Measurements from ENCODE around the gene PCDHA7. TPM values are rescaled to one million over a fixed set of nuclear protein-coding genes. Genes with fewer than 3 reads are reported as not detected.
"Not testable (repeated sequence)": the region's sequence is repeated elsewhere in the genome, so short reads cannot be mapped to it uniquely, and the experiment has no call there.

Gene PCDHA7, protein sequence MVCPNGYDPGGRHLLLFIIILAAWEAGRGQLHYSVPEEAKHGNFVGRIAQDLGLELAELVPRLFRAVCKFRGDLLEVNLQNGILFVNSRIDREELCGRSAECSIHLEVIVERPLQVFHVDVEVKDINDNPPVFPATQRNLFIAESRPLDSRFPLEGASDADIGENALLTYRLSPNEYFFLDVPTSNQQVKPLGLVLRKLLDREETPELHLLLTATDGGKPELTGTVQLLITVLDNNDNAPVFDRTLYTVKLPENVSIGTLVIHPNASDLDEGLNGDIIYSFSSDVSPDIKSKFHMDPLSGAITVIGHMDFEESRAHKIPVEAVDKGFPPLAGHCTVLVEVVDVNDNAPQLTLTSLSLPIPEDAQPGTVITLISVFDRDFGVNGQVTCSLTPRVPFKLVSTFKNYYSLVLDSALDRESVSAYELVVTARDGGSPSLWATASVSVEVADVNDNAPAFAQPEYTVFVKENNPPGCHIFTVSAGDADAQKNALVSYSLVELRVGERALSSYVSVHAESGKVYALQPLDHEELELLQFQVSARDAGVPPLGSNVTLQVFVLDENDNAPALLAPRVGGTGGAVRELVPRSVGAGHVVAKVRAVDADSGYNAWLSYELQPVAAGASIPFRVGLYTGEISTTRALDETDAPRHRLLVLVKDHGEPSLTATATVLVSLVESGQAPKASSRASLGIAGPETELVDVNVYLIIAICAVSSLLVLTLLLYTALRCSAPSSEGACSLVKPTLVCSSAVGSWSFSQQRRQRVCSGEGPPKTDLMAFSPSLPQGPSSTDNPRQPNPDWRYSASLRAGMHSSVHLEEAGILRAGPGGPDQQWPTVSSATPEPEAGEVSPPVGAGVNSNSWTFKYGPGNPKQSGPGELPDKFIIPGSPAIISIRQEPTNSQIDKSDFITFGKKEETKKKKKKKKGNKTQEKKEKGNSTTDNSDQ
- total RNA-seq, result not detected

DNA sequence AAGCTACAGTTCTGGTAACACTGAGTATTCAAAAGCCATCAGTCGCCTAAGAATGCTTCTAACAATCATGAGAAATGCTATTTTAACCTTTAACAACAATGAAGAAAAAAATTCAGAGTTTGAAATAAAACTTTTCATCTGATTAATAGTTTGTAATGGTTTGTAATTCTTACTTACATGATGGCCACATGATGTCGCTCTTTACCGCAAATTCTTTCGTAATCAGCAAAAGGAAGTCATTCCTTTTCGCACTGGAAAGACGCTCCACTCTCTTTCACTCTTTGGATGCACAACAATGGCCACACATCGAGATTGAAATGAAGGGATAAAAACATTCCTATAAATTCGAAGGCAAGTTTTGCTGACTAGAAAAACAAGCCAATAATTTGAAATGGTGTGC lies at the start of gene PCDHA7:
PCDHA7 (plus strand) TSS at position 277 of the 400 bp plus-strand sequence; CDS start at position 392, 115 bp downstream.
- Mint-ChIP-seq H3K9me3 (ENCODE audit: low read depth) (peaks cover 7% of the 10 kb centered on the region), H3K27ac (no peak within 1 kb of the TSS), H3K4me3 (no peak within 1 kb of the TSS), H3K36me3 (ENCODE audit: low read depth) (peaks cover 14% of the 10 kb centered on the region), H3K4me1 (no peaks in the 10 kb centered on the region), H3K27me3 (peaks cover 27% of the 10 kb centered on the region)
- DNase-seq (no peak), ATAC-seq (no peak)
- ChIA-PET CTCF (interaction anchor here (0.8 kb wide), 1 partner anchor 91 kb away, joined by 5 read pairs; no protein-coding TSS in a partner anchor), POLR2A (no interaction called here)
- intact Hi-C loops (cut with DNase I, micrococcal nuclease), result loop anchor here (5.0 to 10.0 kb wide), 5 partner anchors 38 to 401 kb away; partner anchors contain the start of genes PCDHA1 (in 1 of the 2), PCDHA13 (in 1 of the 2) and PCDHA2 (in 1 of the 2)

DNA sequence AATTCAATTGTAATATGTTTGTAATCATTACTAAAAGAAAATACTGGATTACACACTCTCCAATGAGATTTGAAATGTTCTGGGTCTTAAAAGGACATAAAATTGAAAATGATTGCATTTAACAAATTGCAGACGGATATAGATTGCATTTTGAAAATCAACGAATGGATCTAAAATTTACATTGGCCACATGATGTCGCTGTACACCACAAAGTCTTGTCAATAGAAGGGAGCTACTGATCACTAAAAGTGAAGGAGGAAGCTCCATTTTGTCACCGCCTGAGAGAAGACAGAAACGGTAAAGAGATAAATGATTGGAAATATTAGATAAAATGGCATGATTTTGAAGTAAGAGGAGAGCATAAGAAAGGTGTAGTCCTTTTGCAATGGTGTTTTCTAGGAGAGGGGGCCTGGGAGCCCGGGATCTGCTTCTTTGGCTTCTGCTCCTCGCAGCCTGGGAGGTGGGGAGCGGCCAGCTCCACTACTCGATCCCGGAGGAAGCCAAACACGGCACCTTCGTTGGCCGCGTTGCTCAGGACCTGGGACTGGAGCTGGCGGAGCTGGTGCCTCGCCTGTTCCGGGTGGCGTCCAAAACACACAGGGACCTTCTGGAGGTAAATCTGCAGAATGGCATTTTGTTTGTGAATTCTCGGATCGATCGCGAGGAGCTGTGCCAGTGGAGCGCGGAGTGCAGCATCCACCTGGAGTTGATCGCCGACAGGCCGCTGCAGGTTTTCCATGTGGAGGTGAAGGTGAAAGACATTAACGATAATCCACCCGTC lies 48.0 kb upstream of the PCDHA7 start, which contains the start of gene PCDHA1:
PCDHA1 (plus strand) TSS at position 236 of the 782 bp plus-strand sequence.
- intact Hi-C loops (cut with DNase I, micrococcal nuclease), result loop anchor here in 1 of 2 experiments (5.0 kb wide), 2 partner anchors 46 to 256 kb away; partner anchors contain the start of gene PCDHA7
- peaks cover 28% of the 10 kb centered on the region for H3K36me3 Mint-ChIP-seq (ENCODE audit: low read depth)
- no peaks in the 10 kb centered on the region for H3K4me1 Mint-ChIP-seq
- peaks cover 37% of the 10 kb centered on the region for H3K9me3 Mint-ChIP-seq (ENCODE audit: low read depth)
- no peak within 1 kb of the TSS for H3K27ac Mint-ChIP-seq
- ATAC-seq (no peak), DNase-seq (no peak)
- ChIA-PET CTCF (interaction anchor here (0.5 to 1.4 kb wide), 6 partner anchors 18 to 635 kb away, joined by 3 to 5 read pairs (median 4); partner anchors contain the start of genes PCDHA5 and PCDHGA11), POLR2A (no interaction called here)
- H3K27me3 Mint-ChIP-seq, result peaks cover 33% of the 10 kb centered on the region
- H3K4me3 Mint-ChIP-seq, result no peak within 1 kb of the TSS

DNA sequence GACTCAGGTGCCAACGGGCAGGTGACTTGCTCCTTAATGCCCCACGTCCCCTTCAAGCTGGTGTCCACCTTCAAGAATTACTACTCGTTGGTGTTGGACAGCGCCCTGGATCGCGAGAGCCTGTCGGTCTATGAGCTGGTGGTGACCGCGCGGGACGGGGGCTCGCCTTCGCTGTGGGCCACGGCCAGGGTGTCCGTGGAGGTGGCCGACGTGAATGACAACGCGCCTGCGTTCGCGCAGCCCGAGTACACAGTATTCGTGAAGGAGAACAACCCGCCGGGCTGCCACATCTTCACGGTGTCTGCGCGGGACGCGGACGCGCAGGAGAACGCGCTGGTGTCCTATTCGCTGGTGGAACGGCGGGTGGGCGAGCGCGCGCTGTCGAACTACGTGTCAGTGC lies 46.6 kb upstream of the PCDHA7 start:
- intact Hi-C loops (cut with DNase I, micrococcal nuclease), result loop anchor here in 1 of 2 experiments (5.0 kb wide), 2 partner anchors 45 to 255 kb away; partner anchors contain the start of gene PCDHA7
- H3K4me1 Mint-ChIP-seq, H3K4me3 Mint-ChIP-seq, ATAC-seq, POLR2A ChIA-PET, DNase-seq, H3K27ac Mint-ChIP-seq: not testable (repeated sequence)
- Mint-ChIP-seq H3K27me3 (peaks cover 33% of the 10 kb centered on the region), H3K9me3 (ENCODE audit: low read depth) (peaks cover 34% of the 10 kb centered on the region), H3K36me3 (ENCODE audit: low read depth) (peaks cover 21% of the 10 kb centered on the region)
- CTCF ChIA-PET, result interaction anchor here (1.4 kb wide), 1 partner anchor 54 kb away, joined by 5 read pairs; no protein-coding TSS in a partner anchor

DNA sequence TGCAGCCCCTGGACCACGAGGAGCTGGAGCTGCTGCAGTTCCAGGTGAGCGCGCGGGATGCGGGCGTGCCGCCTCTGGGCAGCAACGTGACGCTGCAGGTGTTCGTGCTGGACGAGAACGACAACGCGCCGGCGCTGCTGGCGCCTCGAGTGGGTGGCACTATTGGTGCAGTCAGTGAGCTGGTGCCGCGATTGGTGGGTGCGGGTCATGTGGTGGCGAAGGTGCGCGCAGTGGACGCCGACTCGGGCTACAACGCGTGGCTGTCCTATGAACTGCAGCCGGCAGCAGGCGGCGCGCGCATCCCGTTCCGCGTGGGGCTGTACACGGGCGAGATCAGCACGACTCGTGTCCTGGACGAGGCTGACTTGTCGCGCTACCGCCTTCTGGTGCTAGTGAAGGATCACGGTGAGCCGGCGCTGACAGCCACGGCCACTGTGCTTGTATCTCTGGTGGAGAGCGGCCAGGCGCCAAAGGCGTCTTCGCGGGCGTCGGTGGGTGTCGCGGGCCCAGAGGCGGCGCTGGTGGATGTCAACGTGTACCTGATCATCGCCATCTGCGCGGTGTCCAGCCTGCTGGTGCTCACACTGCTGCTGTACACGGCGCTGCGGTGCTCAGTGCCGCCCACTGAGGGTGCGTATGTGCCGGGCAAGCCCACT lies 46.1 kb upstream of the PCDHA7 start:
- POLR2A ChIA-PET, ATAC-seq, H3K4me1 Mint-ChIP-seq, H3K27ac Mint-ChIP-seq, DNase-seq, H3K4me3 Mint-ChIP-seq: not testable (repeated sequence)
- CTCF ChIA-PET, result interaction anchor here (0.6 kb wide), 1 partner anchor 19 kb away, joined by 3 read pairs; the partner anchor contains the start of gene PCDHA4
- H3K9me3 Mint-ChIP-seq (ENCODE audit: low read depth), result peaks cover 33% of the 10 kb centered on the region
- H3K36me3 Mint-ChIP-seq (ENCODE audit: low read depth), result peaks cover 23% of the 10 kb centered on the region
- intact Hi-C loops (cut with DNase I, micrococcal nuclease), result loop anchor here in 1 of 2 experiments (5.0 kb wide), 2 partner anchors 44 to 254 kb away; partner anchors contain the start of gene PCDHA7
- H3K27me3 Mint-ChIP-seq, result peaks cover 36% of the 10 kb centered on the region

DNA sequence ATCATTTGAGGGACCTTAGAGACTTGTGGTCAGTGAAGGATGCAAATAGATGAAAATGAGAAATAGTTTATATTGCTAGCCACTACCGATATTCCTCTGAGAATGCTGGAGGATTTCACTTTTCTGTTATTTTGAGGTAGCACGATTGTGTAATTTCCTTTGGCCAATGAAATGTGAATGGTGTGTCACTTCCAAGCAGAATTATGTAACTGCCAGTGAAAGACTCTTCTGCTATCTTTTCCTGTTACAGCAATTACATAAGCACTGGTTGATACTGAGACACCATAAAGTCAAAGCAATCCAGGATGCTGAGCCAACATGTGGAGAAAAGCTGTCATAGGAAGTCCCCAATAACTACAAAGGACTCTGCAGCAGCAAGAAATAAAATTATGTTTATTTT lies 43.0 kb upstream of the PCDHA7 start:
- H3K27me3 Mint-ChIP-seq, result peaks cover 41% of the 10 kb centered on the region
- no peak overlapping the region for H3K4me3 Mint-ChIP-seq
- no peaks in the 10 kb centered on the region for H3K4me1 Mint-ChIP-seq
- peaks cover 34% of the 10 kb centered on the region for H3K36me3 Mint-ChIP-seq (ENCODE audit: low read depth)
- intact Hi-C loops (cut with DNase I, micrococcal nuclease), result loop anchor here (5.0 to 10.0 kb wide), 3 partner anchors 41 to 581 kb away; partner anchors contain the start of genes PCDHA7 (in 1 of the 2), PCDHGA5 (in 1 of the 2), PCDHGA6 (in 1 of the 2) and PCDHGB3 (in 1 of the 2)
- POLR2A ChIA-PET, result no interaction called here
- CTCF ChIA-PET, result no interaction called here
- no peak for ATAC-seq
- no peak for DNase-seq
- H3K9me3 Mint-ChIP-seq (ENCODE audit: low read depth), result peaks cover 44% of the 10 kb centered on the region
- no peak overlapping the region for H3K27ac Mint-ChIP-seq

DNA sequence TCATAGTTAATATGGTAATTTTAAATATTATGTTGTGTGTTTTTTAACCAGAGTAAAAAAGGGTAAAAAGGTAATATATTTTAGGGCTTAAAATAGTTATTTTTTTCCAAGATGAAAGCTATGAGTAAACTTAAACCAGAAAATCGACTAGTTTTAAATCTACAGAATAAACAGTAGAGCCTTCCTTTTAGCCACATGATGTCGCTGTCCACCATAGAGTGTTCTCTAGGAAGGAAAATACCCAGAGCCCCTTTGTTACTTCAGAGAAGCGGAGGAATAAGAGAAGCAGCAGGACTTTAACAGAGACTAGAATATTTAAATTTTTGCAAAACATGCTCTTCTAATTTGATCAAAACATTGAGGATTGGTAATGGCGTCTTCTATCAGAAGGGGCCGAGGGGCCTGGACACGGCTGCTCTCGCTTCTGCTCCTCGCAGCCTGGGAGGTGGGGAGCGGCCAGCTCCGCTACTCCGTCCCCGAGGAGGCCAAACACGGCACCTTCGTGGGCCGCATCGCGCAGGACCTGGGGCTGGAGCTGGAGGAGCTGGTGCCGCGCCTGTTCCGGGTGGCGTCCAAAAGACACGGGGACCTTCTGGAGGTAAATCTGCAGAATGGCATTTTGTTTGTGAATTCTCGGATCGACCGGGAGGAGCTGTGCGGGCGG lies 39.3 kb upstream of the PCDHA7 start, which contains the start of gene PCDHA2:
PCDHA2 (plus strand) TSS at position 258 of the 664 bp plus-strand sequence.
- Mint-ChIP-seq H3K27ac (no peak within 1 kb of the TSS), H3K4me1 (no peaks in the 10 kb centered on the region), H3K27me3 (peaks cover 28% of the 10 kb centered on the region), H3K36me3 (ENCODE audit: low read depth) (peaks cover 19% of the 10 kb centered on the region), H3K9me3 (ENCODE audit: low read depth) (peaks cover 31% of the 10 kb centered on the region), H3K4me3 (no peak within 1 kb of the TSS)
- POLR2A ChIA-PET, result no interaction called here
- ATAC-seq (no peak), DNase-seq (no peak)
- CTCF ChIA-PET, result interaction anchor here (1.3 kb wide), 1 partner anchor 31 kb away, joined by 3 read pairs; no protein-coding TSS in a partner anchor
- intact Hi-C loops (cut with DNase I, micrococcal nuclease), result loop anchor here (5.0 to 10.0 kb wide), 3 partner anchors 38 to 578 kb away; partner anchors contain the start of genes PCDHA7 (in 1 of the 2), PCDHGA5 (in 1 of the 2), PCDHGA6 (in 1 of the 2) and PCDHGB3 (in 1 of the 2)

DNA sequence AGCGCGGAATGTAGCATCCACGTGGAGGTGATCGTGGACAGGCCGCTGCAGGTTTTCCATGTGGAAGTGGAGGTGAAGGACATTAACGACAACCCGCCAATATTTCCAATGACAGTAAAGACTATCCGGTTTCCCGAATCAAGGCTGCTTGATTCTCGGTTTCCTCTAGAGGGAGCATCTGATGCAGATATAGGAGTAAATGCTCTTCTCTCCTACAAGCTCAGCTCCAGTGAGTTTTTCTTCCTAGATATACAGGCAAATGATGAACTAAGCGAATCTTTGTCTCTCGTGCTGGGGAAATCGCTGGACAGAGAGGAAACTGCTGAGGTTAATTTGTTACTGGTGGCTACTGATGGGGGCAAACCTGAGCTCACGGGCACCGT lies 38.8 kb upstream of the PCDHA7 start:
- ChIA-PET CTCF (no interaction called here), POLR2A (no interaction called here)
- peaks cover 34% of the 10 kb centered on the region for H3K9me3 Mint-ChIP-seq (ENCODE audit: low read depth)
- H3K4me3 Mint-ChIP-seq, result no peak overlapping the region
- no peaks in the 10 kb centered on the region for H3K4me1 Mint-ChIP-seq
- DNase-seq (no peak), ATAC-seq (no peak)
- H3K27me3 Mint-ChIP-seq, result peaks cover 29% of the 10 kb centered on the region
- intact Hi-C loops (cut with DNase I, micrococcal nuclease), result loop anchor here in 1 of 2 experiments (10.0 kb wide), 1 partner anchor 570 kb away; the partner anchor contains the start of gene PCDHGA5
- H3K36me3 Mint-ChIP-seq (ENCODE audit: low read depth), result peaks cover 20% of the 10 kb centered on the region
- H3K27ac Mint-ChIP-seq, result no peak overlapping the region

DNA sequence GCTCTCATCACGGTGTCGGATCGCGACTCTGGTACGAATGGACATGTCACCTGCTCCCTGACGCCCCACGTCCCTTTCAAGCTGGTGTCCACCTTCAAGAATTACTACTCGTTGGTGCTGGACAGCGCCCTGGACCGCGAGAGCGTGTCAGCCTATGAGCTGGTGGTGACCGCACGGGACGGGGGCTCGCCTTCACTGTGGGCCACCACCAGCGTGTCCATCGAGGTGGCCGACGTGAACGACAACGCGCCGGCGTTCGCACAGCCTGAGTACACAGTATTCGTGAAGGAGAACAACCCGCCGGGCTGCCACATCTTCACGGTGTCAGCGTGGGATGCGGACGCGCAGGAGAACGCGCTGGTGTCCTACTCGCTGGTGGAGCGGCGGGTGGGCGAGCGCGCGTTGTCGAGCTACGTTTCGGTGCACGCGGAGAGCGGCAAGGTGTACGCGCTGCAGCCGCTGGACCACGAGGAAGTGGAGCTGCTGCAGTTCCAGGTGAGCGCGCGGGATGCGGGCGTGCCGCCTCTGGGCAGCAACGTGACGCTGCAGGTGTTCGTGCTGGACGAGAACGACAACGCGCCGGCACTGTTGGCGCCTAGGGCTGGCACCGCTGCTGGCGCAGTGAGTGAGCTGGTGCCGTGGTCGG lies 37.9 kb upstream of the PCDHA7 start:
- H3K4me3 Mint-ChIP-seq, ATAC-seq, H3K4me1 Mint-ChIP-seq, H3K27ac Mint-ChIP-seq, DNase-seq, POLR2A ChIA-PET, CTCF ChIA-PET: not testable (repeated sequence)
- Mint-ChIP-seq H3K9me3 (ENCODE audit: low read depth) (peaks cover 30% of the 10 kb centered on the region), H3K36me3 (ENCODE audit: low read depth) (peaks cover 20% of the 10 kb centered on the region), H3K27me3 (peaks cover 30% of the 10 kb centered on the region)
- intact Hi-C loops (cut with DNase I, micrococcal nuclease), result loop anchor here in 1 of 2 experiments (10.0 kb wide), 1 partner anchor 569 kb away; the partner anchor contains the start of gene PCDHGA5

DNA sequence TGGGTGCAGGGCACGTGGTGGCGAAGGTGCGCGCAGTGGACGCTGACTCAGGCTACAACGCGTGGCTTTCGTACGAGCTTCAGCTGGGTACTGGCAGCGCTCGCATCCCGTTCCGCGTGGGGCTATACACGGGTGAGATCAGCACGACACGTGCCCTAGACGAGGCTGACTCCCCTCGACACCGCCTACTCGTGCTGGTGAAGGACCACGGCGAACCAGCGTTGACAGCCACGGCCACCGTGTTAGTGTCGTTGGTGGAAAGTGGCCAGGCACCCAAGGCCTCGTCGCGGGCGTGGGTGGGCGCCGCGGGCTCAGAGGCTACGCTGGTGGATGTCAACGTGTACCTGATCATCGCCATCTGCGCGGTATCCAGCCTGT lies 37.4 kb upstream of the PCDHA7 start:
- POLR2A ChIA-PET, result no interaction called here
- H3K9me3 Mint-ChIP-seq (ENCODE audit: low read depth), result peaks cover 28% of the 10 kb centered on the region
- intact Hi-C loops (cut with DNase I, micrococcal nuclease), result loop anchor here in 1 of 2 experiments (10.0 kb wide), 1 partner anchor 568 kb away; the partner anchor contains the start of gene PCDHGA5
- H3K4me1 Mint-ChIP-seq, result no peaks in the 10 kb centered on the region
- peaks cover 24% of the 10 kb centered on the region for H3K36me3 Mint-ChIP-seq (ENCODE audit: low read depth)
- H3K27ac Mint-ChIP-seq, result no peak overlapping the region
- no peak for ATAC-seq
- CTCF ChIA-PET, result interaction anchor here (0.5 kb wide), 1 partner anchor 62 kb away, joined by 3 read pairs; no protein-coding TSS in a partner anchor
- H3K4me3 Mint-ChIP-seq, result no peak overlapping the region
- H3K27me3 Mint-ChIP-seq, result peaks cover 32% of the 10 kb centered on the region
- no peak for DNase-seq

All from activated CD4-positive, alpha-beta T cell treated with anti-CD3 and anti-CD28 coated beads for 36 hours (primary cell).